Chondrocyte (in vitro differentiated cells): ENCODE measurements around the gene MYRIP. TPM values are rescaled to one million over a fixed set of nuclear protein-coding genes. Genes with fewer than 3 reads are reported as not detected.

Experiments used
- DNase-seq: peaks from one replicate; pipeline ENCODE4 v3.0.0; 2021; ENCODE audit warnings: mixed read lengths, low spot score
- H3K27ac Mint-ChIP-seq: one replicate; pipeline ENCODE4 v1.8.0; 2021; ENCODE audit warnings: mild to moderate bottlenecking, moderate library complexity, mixed read lengths; ENCODE audit not compliant: unreplicated experiment
- H3K27me3 Mint-ChIP-seq: 2 replicates; pipeline ENCODE4 v1.8.0; 2021; ENCODE audit warnings: low read depth, mixed read lengths
- H3K36me3 Mint-ChIP-seq: 2 replicates; pipeline ENCODE4 v1.8.0; 2021; ENCODE audit warnings: low read depth, mixed read lengths
- H3K4me1 Mint-ChIP-seq: 2 replicates; pipeline ENCODE4 v1.8.0; 2021; ENCODE audit warnings: low read depth, mild to moderate bottlenecking, mixed read lengths
- H3K4me3 Mint-ChIP-seq: one replicate; pipeline ENCODE4 v1.8.0; 2021; ENCODE audit warnings: mild to moderate bottlenecking, moderate library complexity, mixed read lengths; ENCODE audit not compliant: unreplicated experiment
- H3K9me3 Mint-ChIP-seq: 2 replicates; pipeline ENCODE4 v1.8.0; 2021; ENCODE audit warnings: low read depth, mixed read lengths
- CTCF ChIP-seq: fragments of 200-600 bp; sonication (generic); IDR thresholded peaks from 2 replicates; pipeline ENCODE4 v1.5.0; 2021; ENCODE audit warnings: antibody characterized with exemption, mild to moderate bottlenecking, moderate library complexity
- total RNA-seq: library from RNA; stranded (reverse); gene quantifications from 3 replicates; pipeline ENCODE4 v1.2.1, GENCODE V29; 2021

Gene MYRIP
- total RNA-seq, 1 donor from 2014 or later, result 0.12 TPM

- no peak overlapping the region for H3K4me3 Mint-ChIP-seq
- DNase-seq, result no peak
- H3K9me3 Mint-ChIP-seq, result no peaks in the 10 kb centered on the region
- H3K27me3 Mint-ChIP-seq, result peaks cover 33% of the 10 kb centered on the region
- H3K36me3 Mint-ChIP-seq, result no peaks in the 10 kb centered on the region
- no peak for TF ChIP-seq CTCF
- H3K4me1 Mint-ChIP-seq, result no peaks in the 10 kb centered on the region
- H3K27ac Mint-ChIP-seq, result no peak overlapping the region
These were observed 387.6 kb downstream of the MYRIP start for GRCh38 chr3:40196966-40197365.

GRCh38 chr3:40200692-40201316 lies 391.4 kb downstream of the MYRIP start:
- Mint-ChIP-seq H3K4me3 (no peak overlapping the region), H3K4me1 (no peaks in the 10 kb centered on the region), H3K27ac (no peak overlapping the region), H3K27me3 (peaks cover 29% of the 10 kb centered on the region), H3K9me3 (no peaks in the 10 kb centered on the region), H3K36me3 (no peaks in the 10 kb centered on the region)
- TF ChIP-seq CTCF, result no peak
- no peak for DNase-seq

GRCh38 chr3:40201770-40202169 lies 392.4 kb downstream of the MYRIP start:
- Mint-ChIP-seq H3K4me1 (no peaks in the 10 kb centered on the region), H3K9me3 (no peaks in the 10 kb centered on the region), H3K27me3 (peaks cover 22% of the 10 kb centered on the region), H3K36me3 (no peaks in the 10 kb centered on the region), H3K27ac (no peak overlapping the region), H3K4me3 (no peak overlapping the region)
- DNase-seq, result no peak
- no peak for TF ChIP-seq CTCF

- H3K4me1 Mint-ChIP-seq, result no peaks in the 10 kb centered on the region
- H3K27me3 Mint-ChIP-seq, result peaks cover 13% of the 10 kb centered on the region
- H3K36me3 Mint-ChIP-seq, result no peaks in the 10 kb centered on the region
- H3K9me3 Mint-ChIP-seq, result no peaks in the 10 kb centered on the region
- no peak overlapping the region for H3K27ac Mint-ChIP-seq
- no peak for TF ChIP-seq CTCF
- no peak for DNase-seq
- H3K4me3 Mint-ChIP-seq, result no peak overlapping the region
These were observed 397.1 kb downstream of the MYRIP start for GRCh38 chr3:40206522-40206921.

- DNase-seq, result no peak
- Mint-ChIP-seq H3K27me3 (peaks cover 13% of the 10 kb centered on the region), H3K36me3 (no peaks in the 10 kb centered on the region), H3K4me1 (no peaks in the 10 kb centered on the region), H3K27ac (no peak overlapping the region), H3K9me3 (no peaks in the 10 kb centered on the region), H3K4me3 (no peak overlapping the region)
- TF ChIP-seq CTCF, result no peak
These were observed 398.4 kb downstream of the MYRIP start for GRCh38 chr3:40207796-40208195.
